ENCODE results near the gene HOTAIR.
A peak's percentile ranks its signal among the peaks of the same experiment; 100 is the strongest.

Gene HOTAIR

DNA sequence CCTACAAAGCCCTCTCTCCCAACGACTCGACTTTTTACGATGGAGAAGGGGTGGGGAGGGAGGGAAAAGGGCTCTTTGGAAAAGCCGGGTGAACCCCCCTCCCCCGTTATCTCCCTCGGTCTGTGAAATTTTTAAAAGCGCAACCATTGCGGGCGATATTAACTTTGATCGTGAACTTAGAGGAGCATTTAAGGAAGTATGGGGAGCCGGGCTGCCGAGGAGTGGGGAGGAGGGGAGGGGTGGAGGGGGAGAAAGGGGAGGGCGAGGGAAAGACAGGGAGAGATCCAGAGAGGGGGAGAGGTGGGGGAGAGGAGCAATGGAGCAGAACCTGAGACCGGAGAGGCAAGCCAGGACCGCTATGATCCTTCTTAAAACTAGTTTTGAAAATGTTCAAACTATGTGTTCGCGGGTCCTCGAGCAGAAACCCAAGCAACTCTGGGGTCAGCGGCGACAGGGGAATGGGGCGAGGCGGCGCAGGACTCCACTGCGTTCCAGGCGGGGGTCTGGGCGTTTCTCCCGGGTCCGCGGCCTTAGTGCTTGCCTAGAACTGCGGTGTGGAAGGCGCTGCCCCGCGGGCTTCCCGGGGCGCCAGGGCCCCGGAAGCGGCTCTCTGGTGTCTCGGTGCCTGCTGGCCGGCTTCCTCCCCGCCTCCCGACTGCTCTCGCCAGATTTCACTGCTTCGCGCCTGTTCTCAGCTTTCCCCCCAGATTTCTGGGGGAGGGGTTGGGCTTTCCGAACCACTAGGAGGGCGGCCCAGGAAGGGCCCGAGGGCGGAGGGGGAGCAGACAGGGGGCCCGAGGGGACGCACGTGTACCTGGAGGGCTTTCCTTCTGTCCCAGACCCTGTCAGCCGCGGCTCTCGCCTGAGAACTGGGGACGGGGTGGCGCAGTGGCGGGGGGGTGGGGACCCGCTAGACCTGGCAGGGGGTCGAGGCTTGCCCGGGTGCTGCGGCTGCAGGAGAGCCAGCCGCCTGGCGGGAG is at the start of gene HOTAIR:
Gene HOTAIR, minus strand, starts transcription at position 871 of the 980 bp plus-strand sequence.
- no peak for DNase-seq

DNA sequence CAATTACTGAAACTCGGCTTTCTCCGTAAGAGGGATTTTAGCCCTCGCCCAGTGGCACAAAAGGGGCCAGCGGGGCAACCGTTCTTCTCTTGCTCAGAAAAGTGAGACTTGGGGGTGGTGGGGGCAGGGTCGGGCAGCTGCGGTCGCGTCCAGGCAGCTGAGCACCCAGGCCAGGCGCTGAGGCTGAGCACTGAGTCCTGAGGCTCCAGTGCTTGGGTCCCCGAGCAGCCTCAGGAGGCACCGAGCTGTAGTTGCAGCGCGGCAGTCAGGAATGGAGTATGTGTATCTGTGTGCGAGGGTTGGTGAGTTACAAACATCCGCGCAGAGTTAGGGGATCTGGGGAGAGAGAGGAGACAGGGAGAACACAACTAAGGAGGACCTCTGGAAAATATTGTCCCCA is 49.4 kb upstream of the HOTAIR start:
- DNase-seq = no peak

DNA sequence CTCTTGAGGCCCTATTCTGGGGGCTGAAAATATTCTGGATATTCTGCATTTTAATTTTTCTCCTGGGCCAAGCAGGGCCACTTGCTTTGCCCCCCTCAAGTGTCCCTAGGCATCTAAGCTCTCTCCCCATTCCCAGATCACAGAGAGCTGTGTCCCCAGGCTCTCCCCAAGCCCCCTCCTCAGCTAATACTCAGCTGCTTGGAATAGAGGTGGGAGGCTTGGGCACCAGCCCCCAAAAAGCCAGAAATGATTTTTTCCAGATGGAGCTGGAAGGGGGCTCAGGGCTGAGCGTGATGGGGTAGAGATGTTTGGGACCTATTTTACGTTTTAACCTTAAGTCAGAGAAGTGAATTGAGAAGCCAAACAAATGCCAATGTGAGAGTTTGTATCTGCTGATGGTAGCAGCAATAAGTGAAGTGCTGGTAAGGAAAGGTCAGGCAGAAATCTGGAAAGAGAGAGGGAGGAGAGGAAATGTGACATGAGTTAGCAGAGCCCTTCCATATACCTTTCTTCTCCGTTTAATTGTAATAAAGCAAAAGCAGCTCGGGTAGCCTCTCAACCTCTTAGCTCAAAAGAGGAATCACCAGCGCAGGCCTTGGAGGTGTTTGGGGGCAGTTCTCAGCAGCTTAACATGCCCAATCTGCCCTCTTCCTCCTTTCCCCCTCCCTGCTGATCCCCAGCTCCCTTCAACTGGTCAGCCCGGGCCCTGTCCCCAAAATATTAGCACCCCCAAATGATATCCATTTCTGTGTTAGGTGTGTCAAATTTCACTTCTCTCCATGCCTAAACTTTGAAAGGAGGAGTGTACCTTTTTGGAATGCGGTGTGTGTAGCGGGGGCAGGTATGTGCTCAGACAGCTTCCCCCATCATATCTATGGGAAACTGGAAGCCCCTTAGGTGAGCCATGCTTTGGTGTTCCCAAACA is 48.5 kb upstream of the HOTAIR start:
- no peak for DNase-seq

DNA sequence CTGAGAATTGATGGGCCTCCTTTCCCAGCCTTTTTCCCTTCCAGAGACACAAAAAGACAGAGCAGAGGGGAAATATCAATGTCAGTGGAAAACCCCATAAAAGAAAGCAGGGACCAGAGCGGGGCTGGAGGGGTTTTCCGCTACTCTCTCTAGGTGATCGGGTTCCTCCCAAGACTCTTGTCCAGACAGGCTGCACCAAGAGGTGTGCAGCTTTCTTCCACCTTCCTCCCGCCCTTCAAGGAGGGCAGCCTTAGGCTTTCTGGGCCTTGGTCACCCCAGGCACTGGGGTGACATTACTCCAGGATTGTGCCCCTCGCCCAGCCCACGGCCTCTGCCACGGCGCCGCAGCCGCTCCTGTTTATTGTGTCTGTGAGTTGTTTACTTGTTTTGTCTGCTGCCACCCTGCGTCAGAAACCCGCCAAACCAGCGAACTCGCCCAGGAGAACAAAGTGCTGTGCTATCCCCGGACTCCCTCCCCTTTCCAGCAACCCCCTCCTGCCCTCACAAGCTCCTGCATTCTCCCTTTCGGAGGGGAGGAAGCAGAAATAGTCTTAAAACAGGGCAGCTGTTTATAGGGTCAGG is 46.8 kb upstream of the HOTAIR start:
- DNase-seq = no peak

DNA sequence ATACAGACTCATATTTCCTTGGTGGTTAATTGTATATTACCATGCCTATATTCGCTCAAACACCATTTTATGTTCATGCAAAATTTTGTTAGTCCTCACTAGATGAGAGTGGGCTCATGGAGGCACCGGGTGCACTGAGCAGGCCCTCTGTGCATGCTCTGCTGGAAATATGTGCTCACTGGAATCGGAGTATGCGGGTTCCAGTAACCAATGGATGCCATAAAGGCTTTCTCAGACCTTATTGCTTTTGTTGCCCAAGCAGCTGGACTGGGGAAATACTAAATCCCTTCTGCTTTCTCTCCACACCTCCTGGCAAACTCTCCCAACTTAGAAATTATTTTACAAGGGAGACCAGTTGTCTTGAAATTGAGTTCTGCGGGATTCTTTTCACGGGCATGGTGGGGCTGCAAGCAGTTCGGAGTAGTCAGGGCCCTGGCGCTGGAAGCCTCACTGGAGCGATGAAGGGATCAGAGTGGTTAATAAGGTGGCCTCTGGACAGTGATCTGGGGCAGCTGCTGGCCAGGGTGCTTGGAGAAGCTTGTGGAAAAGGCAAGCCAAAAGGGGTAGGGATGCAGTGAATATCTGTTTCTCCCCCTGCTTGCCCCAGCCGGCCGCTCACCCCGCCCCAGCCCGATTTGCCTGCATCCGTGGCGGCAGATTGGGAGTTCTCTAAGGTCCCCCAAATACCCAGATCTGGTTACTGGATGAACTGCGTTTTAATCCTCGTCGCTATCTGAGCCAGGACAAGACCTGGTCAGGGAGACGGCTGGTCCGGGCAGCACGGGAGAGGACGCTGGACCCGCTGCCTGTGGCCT is 46.0 kb upstream of the HOTAIR start:
- no peak for DNase-seq

DNA sequence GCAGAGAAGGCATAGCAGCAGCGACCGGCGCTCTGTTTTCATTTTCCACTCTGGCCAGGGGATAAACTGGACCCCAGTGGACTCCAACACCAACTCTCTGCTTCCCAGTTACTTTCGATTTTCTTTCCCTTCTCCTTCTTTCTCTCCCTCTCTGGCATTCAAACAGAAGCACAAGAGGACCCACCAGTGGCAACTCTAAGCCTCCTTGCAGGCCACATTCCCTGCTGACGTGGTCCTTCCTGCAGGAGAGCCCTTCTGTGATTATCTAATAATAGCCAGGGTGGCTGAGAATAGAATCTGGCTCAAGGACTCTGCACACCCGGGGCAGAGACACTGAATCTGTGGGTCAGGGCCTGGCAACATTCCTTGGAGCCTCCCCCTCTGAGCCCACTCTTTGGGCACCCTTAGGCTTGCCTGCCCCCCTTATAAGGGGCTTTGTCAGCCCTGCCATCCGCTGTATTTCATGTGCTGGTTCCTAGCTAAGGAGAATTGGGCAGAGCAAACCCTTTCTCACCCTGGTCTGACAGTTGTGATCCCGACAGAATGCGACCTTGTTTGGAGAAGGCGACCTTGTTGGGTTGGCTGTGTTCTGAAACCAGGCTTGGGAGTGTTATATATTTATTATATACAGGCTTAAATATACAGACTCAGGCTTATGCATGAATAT is 45.3 kb upstream of the HOTAIR start:
- no peak for DNase-seq

DNA sequence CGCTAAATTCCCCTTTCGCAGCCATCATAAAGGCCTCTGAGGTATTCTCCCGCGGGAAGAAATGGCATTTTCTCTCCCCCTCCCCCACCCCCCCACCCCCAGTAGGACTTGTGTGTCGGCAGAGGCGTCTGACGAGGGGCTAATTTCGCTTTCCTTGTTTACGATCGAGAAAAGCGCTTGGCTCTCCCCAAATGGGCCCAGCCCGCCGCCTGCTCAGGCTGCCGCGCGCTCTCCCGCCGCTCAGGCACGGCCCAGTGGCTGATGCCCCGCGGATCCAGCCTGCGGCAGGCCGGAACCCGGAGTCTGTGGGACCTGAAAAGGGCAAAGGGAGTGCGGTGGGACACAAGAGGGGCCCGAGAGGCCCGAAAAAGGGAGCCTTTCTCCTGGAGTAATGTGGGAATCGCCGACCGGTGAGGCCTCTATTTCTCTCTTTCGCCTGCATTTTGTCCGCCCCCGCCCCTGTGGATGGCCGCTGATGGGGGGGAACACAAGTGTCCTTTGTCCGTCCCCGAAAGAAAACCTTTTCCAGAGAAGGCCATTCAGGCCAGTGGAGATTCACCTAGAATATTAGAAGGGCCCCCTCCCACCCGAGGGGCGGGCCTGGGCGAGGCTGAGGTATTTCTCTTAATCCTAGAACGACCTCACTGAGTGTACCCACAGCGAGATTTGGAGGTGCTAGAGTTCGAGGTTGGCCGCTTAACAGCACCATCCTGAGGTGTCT is 44.5 kb upstream of the HOTAIR start:
- DNase-seq = no peak

DNA sequence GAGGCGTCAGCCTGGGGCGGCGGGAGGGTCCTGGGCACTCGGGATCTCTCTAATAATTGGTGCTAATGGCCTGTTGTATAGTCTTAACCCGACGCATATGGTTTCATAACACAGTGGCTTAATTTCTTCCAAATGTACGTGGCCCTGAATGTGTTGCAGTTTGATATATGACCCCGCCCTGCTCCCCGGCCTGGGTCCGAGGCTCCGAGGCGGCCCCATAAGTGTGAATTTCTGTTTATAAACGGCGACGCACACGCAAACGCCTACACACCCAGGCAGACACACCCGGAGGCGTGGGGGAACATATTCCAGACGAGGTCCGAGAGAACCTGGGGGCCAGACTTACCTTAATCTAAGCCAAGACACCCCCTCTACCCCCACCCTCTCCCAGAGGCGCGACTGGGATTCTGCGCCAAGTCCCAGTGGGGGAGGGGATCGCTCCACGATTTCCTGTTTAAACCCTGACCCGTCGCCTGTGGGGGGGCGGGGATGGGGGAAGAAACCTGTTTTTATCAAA is 43.8 kb upstream of the HOTAIR start:
- DNase-seq = no peak

DNA sequence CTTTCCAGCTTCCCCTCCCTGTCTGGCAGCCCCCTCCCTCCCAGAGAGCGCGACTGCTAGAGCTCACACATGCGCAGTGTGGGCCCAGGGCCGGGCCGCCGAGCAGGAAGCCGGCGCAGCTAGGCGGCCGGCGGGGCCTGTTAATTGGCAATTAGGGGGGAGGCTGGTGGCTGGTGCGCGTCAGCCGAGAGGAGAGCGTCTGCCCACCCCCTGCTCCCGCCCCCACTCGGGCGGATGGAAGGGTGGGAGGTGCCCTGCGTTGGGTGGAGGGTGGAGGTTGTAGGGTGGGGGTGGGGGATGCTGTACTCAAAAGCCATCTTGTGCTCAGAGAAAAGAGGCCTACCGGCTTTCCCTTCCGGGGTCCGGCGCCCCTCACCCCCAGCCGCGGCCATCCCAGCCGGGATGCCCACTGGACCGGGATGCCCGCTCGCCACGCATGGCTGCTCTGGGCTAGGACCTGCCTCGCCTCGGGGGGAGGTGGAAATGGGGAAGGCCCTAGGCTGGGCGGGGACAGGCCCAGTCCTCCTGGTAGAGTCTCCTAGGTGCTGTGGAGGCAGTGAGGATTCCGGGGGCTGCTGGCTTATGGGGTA is 43.2 kb upstream of the HOTAIR start:
- DNase-seq = peak; percentile 95 to 97

DNA sequence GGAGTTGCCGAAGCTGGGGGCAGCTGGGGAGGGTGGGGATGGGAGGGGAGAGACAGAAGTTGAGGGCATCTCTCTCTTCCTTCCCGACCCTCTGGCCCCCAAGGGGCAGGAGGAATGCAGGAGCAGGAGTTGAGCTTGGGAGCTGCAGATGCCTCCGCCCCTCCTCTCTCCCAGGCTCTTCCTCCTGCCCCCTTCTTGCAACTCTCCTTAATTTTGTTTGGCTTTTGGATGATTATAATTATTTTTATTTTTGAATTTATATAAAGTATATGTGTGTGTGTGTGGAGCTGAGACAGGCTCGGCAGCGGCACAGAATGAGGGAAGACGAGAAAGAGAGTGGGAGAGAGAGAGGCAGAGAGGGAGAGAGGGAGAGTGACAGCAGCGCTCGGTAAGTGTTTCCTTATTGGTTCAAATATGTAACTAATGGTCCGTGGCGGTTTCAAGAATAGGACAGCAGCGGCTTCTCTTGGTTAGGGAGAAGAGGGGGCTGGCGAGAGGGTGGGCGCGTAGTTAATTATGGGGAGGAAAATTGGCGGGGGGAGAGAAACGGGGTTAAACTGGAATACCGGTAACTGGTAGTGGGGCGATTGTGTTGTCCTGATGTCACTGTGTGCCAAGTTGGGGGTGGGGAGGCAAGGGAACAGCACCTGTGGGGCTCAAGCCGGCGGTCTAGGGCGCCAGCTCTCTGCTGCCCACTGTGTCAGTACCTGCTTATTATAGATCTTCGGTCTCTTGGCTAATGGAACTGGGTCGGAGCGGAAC is 42.5 kb upstream of the HOTAIR start:
- peak; percentile 71 to 79 for DNase-seq

DNA sequence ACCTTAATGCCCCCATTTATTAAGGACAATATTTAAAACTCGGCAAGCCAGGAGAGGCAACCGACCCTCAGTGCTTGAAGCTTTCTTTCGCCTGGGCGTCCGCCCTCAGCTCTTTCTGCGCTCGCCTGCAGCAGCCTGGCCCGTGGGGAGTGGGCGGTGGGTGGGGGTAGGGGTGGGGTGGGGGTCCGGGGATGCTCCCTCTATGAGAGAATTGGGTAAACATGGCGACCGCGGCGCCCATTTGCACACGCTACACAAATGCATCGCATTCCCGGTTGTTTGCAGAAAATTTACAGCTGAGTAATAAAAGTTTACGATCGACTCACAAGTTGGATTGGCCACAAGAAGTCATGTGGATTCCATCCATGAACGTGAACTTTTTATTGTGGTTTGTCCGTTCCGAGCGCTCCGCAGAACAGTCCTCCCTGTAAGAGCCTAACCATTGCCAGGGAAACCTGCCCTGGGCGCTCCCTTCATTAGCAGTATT is 41.8 kb upstream of the HOTAIR start:
- peak; percentile 25 to 67 for DNase-seq

DNA sequence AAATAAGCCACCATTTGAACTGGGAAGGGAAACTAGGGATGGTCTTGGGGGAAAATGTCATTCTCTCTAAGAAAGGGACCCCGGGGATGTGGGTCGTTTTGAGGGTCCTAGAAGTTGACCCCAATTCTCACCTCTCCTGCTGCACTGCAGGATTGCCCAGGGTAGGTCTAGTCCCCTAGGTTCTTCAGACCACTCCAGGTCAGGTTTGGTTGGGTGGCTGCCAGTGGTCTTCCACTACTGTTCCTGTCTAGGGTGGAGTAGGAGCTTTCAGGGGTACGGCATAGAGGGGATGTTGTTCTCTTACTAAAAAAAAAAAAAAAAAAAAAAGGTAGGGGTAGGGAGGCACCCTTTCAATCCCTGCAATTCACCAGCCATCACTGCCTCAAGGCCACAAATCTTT is 41.3 kb upstream of the HOTAIR start:
- DNase-seq = no peak

DNA sequence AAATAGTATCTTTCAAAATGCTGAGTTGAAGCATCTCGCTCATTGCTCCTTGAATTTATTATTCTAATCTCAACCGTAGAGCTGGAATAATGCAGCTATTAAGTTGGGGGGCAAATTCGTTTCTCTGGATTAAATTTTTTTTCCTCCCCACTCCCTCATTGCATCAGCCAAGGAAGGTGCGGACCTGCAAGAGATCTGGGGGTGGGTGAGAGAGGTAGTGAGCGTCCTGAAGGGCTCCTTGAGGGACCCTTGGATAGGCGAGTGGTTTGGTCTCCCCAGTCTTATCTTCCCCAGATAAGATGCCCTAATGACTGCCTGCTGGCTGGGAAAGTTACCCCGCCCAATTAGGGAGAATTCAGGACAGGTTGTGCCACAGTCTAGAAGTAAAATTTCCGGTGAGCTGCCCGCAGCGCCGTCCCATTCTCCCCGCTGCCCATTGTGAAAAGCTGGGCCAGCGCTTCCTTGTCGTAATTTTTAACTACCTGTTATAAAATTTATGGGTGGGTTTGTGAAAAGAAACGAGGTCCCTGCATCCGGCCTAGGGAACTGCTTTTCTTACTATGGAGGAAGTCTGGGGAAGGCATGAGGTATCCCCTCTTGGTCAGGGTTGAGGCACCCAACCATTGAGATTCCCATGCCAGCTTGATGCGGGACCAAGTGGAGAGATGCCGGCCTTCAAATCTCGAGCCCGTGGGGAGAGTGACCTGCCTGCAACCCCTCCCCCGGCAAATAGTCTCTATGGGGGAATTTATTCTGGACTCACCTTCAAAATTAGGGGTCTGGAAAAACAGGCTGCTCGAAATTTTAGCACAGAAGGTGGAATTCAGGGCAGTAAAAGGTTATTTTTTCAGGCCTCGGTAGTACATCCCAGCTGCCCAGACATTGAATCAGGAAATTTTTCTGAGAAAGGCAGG is 40.5 kb upstream of the HOTAIR start:
- DNase-seq = no peak

DNA sequence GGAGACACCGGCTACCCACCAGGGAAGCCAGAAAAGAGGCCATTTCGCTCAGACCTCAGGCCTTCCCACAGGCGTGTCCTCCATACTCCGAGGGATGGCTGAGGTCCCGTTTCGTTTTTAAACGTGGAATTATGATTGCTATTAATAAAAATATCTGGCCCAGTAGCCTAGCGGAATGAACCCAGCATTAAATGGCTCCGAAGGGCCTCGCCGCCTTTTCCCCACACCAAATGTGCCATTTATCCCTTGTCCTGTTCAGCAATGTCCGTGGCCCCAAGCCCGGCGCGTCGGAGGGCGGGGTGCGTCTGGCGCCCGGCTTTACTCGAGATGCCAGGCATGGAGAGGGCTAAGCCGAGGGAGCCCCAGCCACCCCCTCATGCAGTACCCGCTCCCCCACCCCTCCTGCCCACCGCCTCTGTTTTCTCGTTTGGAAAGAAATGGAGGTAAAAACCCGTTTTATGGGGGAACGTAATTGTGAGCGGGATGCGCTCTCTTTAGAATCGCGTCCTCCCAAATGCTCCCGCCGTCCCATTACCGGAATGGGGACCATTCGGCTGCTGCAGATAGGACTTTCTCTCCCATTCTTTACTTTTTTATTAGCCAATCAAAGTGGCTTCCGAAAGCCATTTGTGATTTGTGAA is 39.7 kb upstream of the HOTAIR start:
- DNase-seq = no peak

DNA sequence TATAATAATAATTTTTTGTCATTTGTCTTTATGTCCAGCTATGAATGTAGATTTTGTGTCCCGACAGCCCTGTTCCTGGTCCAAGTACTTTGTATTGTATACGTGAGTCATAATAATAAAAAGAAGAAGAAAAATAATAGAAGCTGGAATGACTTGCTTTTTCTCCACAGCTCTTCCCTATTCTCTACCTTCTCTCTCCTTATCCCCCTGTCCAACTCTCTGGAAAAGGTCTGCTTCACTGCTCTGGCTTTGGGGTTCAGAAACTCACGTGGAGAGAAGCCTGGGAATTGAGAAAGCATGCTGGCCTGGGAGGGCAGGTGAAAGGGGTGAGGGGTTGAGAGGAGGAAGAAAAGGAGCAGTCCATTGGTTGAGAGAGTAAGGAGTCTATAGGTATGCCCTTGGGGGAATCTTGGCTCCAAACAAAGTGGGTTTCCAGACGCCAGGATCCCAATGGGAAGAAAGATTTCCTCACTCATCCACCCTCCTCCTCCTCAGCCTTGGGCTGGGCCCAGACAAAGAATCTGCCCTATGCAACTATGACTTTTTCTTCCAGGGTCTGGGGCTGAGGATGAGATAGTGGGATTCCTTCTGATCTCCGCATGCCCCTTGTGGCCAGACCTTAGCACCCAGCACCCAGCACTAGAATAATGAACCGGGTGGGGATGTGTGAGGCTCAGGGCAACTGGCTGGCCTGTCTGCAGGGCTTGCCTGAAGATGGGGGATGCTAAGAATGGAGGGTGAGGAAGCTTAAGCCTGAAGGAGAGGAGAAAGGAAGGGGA is 38.1 kb upstream of the HOTAIR start:
- no peak for DNase-seq

DNA sequence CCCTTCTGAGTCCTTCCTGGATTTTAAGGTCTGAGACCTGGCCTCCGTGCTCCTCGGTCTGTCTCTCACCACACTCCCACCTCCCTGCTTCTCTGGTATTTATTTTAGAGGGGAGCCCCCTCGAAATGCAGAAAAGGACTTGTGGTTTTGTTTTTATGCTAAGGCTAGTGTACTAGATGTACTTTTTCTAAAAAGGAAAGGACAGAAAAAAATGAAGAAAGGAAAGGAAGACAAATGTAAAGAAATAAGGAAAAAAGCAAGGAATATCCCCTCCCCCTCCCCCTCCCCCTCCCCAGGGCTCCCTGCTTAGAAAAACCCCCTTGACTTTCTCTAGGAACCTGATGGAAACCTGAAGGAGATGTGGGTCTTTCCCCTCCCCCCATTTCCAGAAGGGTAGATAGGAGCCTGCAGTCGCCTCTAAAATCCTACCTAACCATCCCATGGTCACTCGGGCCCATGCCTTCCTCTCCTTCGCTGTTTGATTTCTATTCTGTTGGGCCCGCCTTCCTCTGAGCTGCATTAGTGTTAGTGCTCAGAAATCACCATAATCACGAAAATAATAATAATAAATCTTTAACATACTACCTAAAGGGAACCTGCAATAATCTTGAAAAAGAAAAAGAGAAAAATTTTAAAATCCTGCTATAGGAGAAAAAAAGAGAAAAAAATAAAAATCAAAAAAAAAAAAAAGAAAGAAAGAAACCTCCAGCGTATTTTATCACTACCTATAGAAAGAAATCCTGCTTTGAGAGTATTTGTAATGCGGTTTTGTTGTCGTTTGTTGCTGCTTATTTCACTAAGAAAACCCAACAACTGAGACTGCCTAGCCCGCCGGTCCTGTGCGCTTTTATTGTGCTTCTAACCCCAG is 37.1 kb upstream of the HOTAIR start:
- no peak for DNase-seq

Data from NCI-H446 (cell line).